Bone marrow (tissue), 2 donors: ENCODE measurements around the gene CTIF.
A peak's percentile ranks its signal among the peaks of the same experiment; 100 is the strongest.

Experiments
- DNase-seq, 2 donors: peaks; one replicate each; lab custom pipeline; 2025; lab: John Stamatoyannopoulos, UW

Gene CTIF

GRCh38 chr18:48851599-48851960, 312.7 kb downstream of the CTIF start:
- peak in 1 of 2 donors; percentile 25 for DNase-seq

GRCh38 chr18:48852292-48852691, 313.5 kb downstream of the CTIF start:
- no peak for DNase-seq

- no peak for DNase-seq
Measured at GRCh38 chr18:48852794-48853193, 314.0 kb downstream of the CTIF start.

GRCh38 chr18:48853588-48853987, 314.8 kb downstream of the CTIF start:
- no peak for DNase-seq

GRCh38 chr18:48854780-48855179, 315.9 kb downstream of the CTIF start:
- no peak for DNase-seq

GRCh38 chr18:48855422-48856377, 316.9 kb downstream of the CTIF start:
- no peak for DNase-seq

- DNase-seq = no peak
Measured at GRCh38 chr18:48857023-48857694, 318.3 kb downstream of the CTIF start.

- DNase-seq = no peak
Measured at GRCh38 chr18:48858676-48859075, 319.8 kb downstream of the CTIF start.

- DNase-seq = no peak
Measured at GRCh38 chr18:48859311-48860268, 320.8 kb downstream of the CTIF start.

GRCh38 chr18:48860269-48861180, 321.7 kb downstream of the CTIF start:
- no peak for DNase-seq

- no peak for DNase-seq
Measured at GRCh38 chr18:48861181-48861708, 322.4 kb downstream of the CTIF start.

GRCh38 chr18:48862132-48862531, 323.3 kb downstream of the CTIF start:
- DNase-seq = no peak

- DNase-seq = no peak
Measured at GRCh38 chr18:48862678-48863270, 323.9 kb downstream of the CTIF start.

GRCh38 chr18:48863432-48864065, 324.7 kb downstream of the CTIF start:
- DNase-seq = no peak

- DNase-seq = no peak
Measured at GRCh38 chr18:48864876-48865275, 326.0 kb downstream of the CTIF start.

- DNase-seq = no peak
Measured at GRCh38 chr18:48866028-48866733, 327.4 kb downstream of the CTIF start.

- no peak for DNase-seq
Measured at GRCh38 chr18:48866856-48867255, 328.0 kb downstream of the CTIF start.

- DNase-seq = no peak
Measured at GRCh38 chr18:48867978-48868377, 329.1 kb downstream of the CTIF start.
